Activated CD8-positive, alpha-beta memory T cell treated with anti-CD3 and anti-CD28 coated beads for 48 hours (primary cell): Measurements from ENCODE around the gene APEH.
"Not testable (repeated sequence)": the region's sequence is repeated elsewhere in the genome, so short reads cannot be mapped to it uniquely, and the experiment has no call there.

ENCODE experiments used
- DNase-seq, 3 experiments: peaks; one replicate each; pipeline ENCODE4 v3.0.0-alpha.2; 2020; ENCODE audit warnings: low read depth in 2 of 3, low spot score in 2 of 3

Gene APEH

GRCh38 chr3:49667701-49668413 lies 6.3 kb upstream of the APEH start:
- DNase-seq: no peak

- no peak for DNase-seq
Measured at GRCh38 chr3:49668414-49668797, 5.7 kb upstream of the APEH start.

- no peak for DNase-seq
Measured at GRCh38 chr3:49668861-49669260, 5.3 kb upstream of the APEH start.

- no peak for DNase-seq
Measured at GRCh38 chr3:49669352-49669751, 4.8 kb upstream of the APEH start.

- no peak for DNase-seq
Measured at GRCh38 chr3:49670940-49671290, 3.2 kb upstream of the APEH start.

- DNase-seq: peak; percentile 39 to 60 (median 42)
Measured at GRCh38 chr3:49671291-49672288, 2.6 kb upstream of the APEH start.

GRCh38 chr3:49673121-49673714 lies 933 bp upstream of the APEH start:
- DNase-seq: peak in 1 of 3 experiments; percentile 10

GRCh38 chr3:49674497-49674983 lies 389 bp downstream of the APEH start:
- DNase-seq: no peak

- DNase-seq: no peak
Measured at GRCh38 chr3:49675912-49676311, 1.8 kb downstream of the APEH start.

- no peak for DNase-seq
Measured at GRCh38 chr3:49680493-49681231, 6.5 kb downstream of the APEH start.

GRCh38 chr3:49681232-49681522 lies 7.0 kb downstream of the APEH start:
- DNase-seq: no peak

- no peak for DNase-seq
Measured at GRCh38 chr3:49681543-49681942, 7.4 kb downstream of the APEH start.

GRCh38 chr3:49683162-49683561 lies 9.0 kb downstream of the APEH start:
- no peak for DNase-seq

- not testable (repeated sequence) for DNase-seq
Measured at GRCh38 chr3:49684453-49684852, 10.3 kb downstream of the APEH start.

GRCh38 chr3:49685103-49685502 lies 11.0 kb downstream of the APEH start:
- not testable (repeated sequence) for DNase-seq

GRCh38 chr3:49685846-49686245 lies 11.7 kb downstream of the APEH start:
- DNase-seq: not testable (repeated sequence)

GRCh38 chr3:49686346-49686745 lies 12.2 kb downstream of the APEH start:
- not testable (repeated sequence) for DNase-seq

GRCh38 chr3:49686769-49687423 lies 12.7 kb downstream of the APEH start:
- peak in 1 of 3 experiments; percentile 24 for DNase-seq

- not testable (repeated sequence) for DNase-seq
Measured at GRCh38 chr3:49687424-49687795, 13.3 kb downstream of the APEH start.

GRCh38 chr3:49688338-49689045 lies 14.3 kb downstream of the APEH start:
- not testable (repeated sequence) for DNase-seq
